Stimulated activated CD8-positive, alpha-beta memory T cell treated with anti-CD3 and anti-CD28 coated beads, Interleukin-4, amount 100 ng/mL, for 4 hours (primary cell): Measurements from ENCODE around the gene RBFOX1.

Source experiments
- DNase-seq, 2 donors: peaks; one replicate each; pipeline ENCODE4 v3.0.0-alpha.2; 2020; ENCODE audit warnings: low read depth in 2 of 2, low spot score in 1 of 2

The RBFOX1 gene

GRCh38 chr16:7590934-7591333 is 258.3 kb downstream of the RBFOX1 start:
- no peak for DNase-seq

- no peak for DNase-seq
Observed at GRCh38 chr16:7596308-7596707, 263.7 kb downstream of the RBFOX1 start.

GRCh38 chr16:7597677-7598076 is 265.0 kb downstream of the RBFOX1 start:
- DNase-seq = no peak

GRCh38 chr16:7601100-7601499 is 268.5 kb downstream of the RBFOX1 start:
- DNase-seq = no peak

GRCh38 chr16:7602291-7602950 is 269.8 kb downstream of the RBFOX1 start:
- DNase-seq = no peak

- no peak for DNase-seq
Observed at GRCh38 chr16:7605812-7606211, 273.2 kb downstream of the RBFOX1 start.

- DNase-seq = no peak
Observed at GRCh38 chr16:7612671-7613070, 280.0 kb downstream of the RBFOX1 start.

GRCh38 chr16:7613518-7613917 is 280.9 kb downstream of the RBFOX1 start:
- DNase-seq = no peak

- no peak for DNase-seq
Observed at GRCh38 chr16:7614021-7614795, 281.6 kb downstream of the RBFOX1 start.

GRCh38 chr16:7615565-7615964 is 282.9 kb downstream of the RBFOX1 start:
- DNase-seq = no peak

GRCh38 chr16:7624871-7625766 is 292.5 kb downstream of the RBFOX1 start:
- DNase-seq = no peak

GRCh38 chr16:7628981-7629380 is 296.3 kb downstream of the RBFOX1 start:
- DNase-seq = no peak

- DNase-seq = no peak
Observed at GRCh38 chr16:7629571-7629970, 296.9 kb downstream of the RBFOX1 start.

- no peak for DNase-seq
Observed at GRCh38 chr16:7637446-7637845, 304.8 kb downstream of the RBFOX1 start.

GRCh38 chr16:7638306-7638705 is 305.7 kb downstream of the RBFOX1 start:
- DNase-seq = no peak

GRCh38 chr16:7640334-7640733 is 307.7 kb downstream of the RBFOX1 start:
- no peak for DNase-seq

- DNase-seq = no peak
Observed at GRCh38 chr16:7644176-7644575, 311.5 kb downstream of the RBFOX1 start.

- no peak for DNase-seq
Observed at GRCh38 chr16:7644811-7645210, 312.2 kb downstream of the RBFOX1 start.

GRCh38 chr16:7646821-7647500 is 314.3 kb downstream of the RBFOX1 start:
- DNase-seq = no peak

- no peak for DNase-seq
Observed at GRCh38 chr16:7650431-7650830, 317.8 kb downstream of the RBFOX1 start.
